K562 (cell line): ENCODE results near the gene HCN3. TPM values are rescaled to one million over a fixed set of nuclear protein-coding genes. Genes with fewer than 3 reads are reported as not detected.

Experiments used
- ATAC-seq: fragments of 200-7000 bp; cut with Tn5 transposase; 3 replicates; pipeline ENCODE4 v1.9.1; 2020; ENCODE audit warnings: moderate library complexity
- BruUV-seq: library from RNA; stranded (reverse); fragments of 400-500 nt; replicated peaks from 2 replicates; lab custom pipeline; 2021; lab: Mats Ljungman, UMichigan
- CTCF ChIA-PET: fragments of 300-600 bp; formaldehyde crosslinking; extraction: SDS; loops from one replicate; lab custom pipeline; 2021; ENCODE audit warnings: low intra/inter-chr PET ratio; lab: Yijun Ruan, JAX
- POLR2A ChIA-PET: fragments of 300-600, 350-650 bp; sonication (Branson Sonifier 250); formaldehyde crosslinking; extraction: SDS; loops from one replicate; lab custom pipeline; 2021; ENCODE audit warnings: antibody characterized with exemption, inconsistent platforms; lab: Yijun Ruan, JAX
- DNase-seq, 4 experiments: peaks; one replicate each; pipeline versions ENCODE4 v3.0.0 to v3.0.0-alpha.2; 2011 to 2018; ENCODE audit warnings: low spot score in 3 of 4, mixed read lengths in 3 of 4; ENCODE audit errors: extremely low read depth in 1 of 4
- FAIRE-seq: peaks from 2 replicates; lab custom pipeline; 2011; peaks lifted over from hg19 to GRCh38; lab: Jason Lieb, UNC
- H2AFZ ChIP-seq: 2 replicates; pipeline ENCODE4 v1.6.0; 2011; ENCODE audit warnings: low read depth, low read length, control low read depth, inconsistent platforms
- H3K27ac ChIP-seq: fragments of 200-600 bp; 3 replicates; pipeline ENCODE4 v1.8.0; 2011; ENCODE audit warnings: low read depth, mild to moderate bottlenecking, control low read depth, inconsistent platforms, low read length, moderate library complexity, mixed read lengths; ENCODE audit errors: extremely low read depth
- H3K27me3 ChIP-seq, 2 experiments: fragments of 300-600 bp in 1 of 2; 2 replicates in 1 of 2; 3 replicates in 1 of 2; pipeline versions ENCODE4 v1.6.0 to v1.8.0; 2011; ENCODE audit warnings: inconsistent platforms in 2 of 2, low read length in 2 of 2, mild to moderate bottlenecking in 1 of 2, mixed read lengths in 1 of 2, moderate library complexity in 1 of 2; ENCODE audit not compliant: control insufficient read depth in 2 of 2, insufficient read depth in 2 of 2
- H3K36me3 ChIP-seq: fragments of 300-600 bp; 3 replicates; pipeline ENCODE4 v1.8.0; 2011; ENCODE audit warnings: mild to moderate bottlenecking, low read length, inconsistent platforms; ENCODE audit not compliant: control insufficient read depth, insufficient read depth
- H3K4me1 ChIP-seq, 2 experiments: fragments of 200-600 bp in 1 of 2; replicated peaks in 1 of 2; 2 replicates in 1 of 2; 3 replicates in 1 of 2; pipeline versions ENCODE4 v1.5.1 to v1.8.0; 2011; ENCODE audit warnings: inconsistent platforms in 2 of 2, low read length in 2 of 2, mild to moderate bottlenecking in 1 of 2, mixed read lengths in 1 of 2, moderate library complexity in 1 of 2; ENCODE audit not compliant: control insufficient read depth in 2 of 2, insufficient read depth in 2 of 2
- H3K4me2 ChIP-seq: 2 replicates; pipeline ENCODE4 v1.6.1; 2011; ENCODE audit warnings: low read length, control low read depth, inconsistent platforms, mixed read lengths; ENCODE audit not compliant: insufficient read depth
- H3K4me3 ChIP-seq: fragments of 200-600 bp; sonication (generic), shearing (Covaris generic); 2 replicates; pipeline ENCODE4 v1.5.1; 2016; ENCODE audit warnings: control low read depth, inconsistent platforms
- H3K79me2 ChIP-seq: fragments of 200-600 bp; 3 replicates; pipeline ENCODE4 v1.8.0; 2011; ENCODE audit warnings: low read length, inconsistent platforms; ENCODE audit not compliant: control insufficient read depth, insufficient read depth
- H3K9ac ChIP-seq, 2 experiments: 2 replicates each; pipeline versions ENCODE4 v1.6.0 to v1.6.1; 2011; ENCODE audit warnings: low read depth in 2 of 2, low read length in 2 of 2, control low read depth in 1 of 2, inconsistent platforms in 1 of 2, mild to moderate bottlenecking in 1 of 2, mixed read lengths in 1 of 2; ENCODE audit not compliant: insufficient read depth in 1 of 2
- H3K9me1 ChIP-seq: one replicate; pipeline ENCODE4 v1.6.0; 2011; ENCODE audit warnings: inconsistent platforms, mild to moderate bottlenecking, low read length, moderate library complexity; ENCODE audit not compliant: control insufficient read depth, insufficient read depth
- H3K9me3 ChIP-seq: replicated peaks from 2 replicates; pipeline ENCODE4 v1.5.1; 2011; ENCODE audit warnings: low read depth, low read length, inconsistent platforms; ENCODE audit not compliant: control insufficient read depth, insufficient read depth
- H4K20me1 ChIP-seq: replicated peaks from 2 replicates; pipeline ENCODE4 v1.6.1; 2011; ENCODE audit warnings: low read length, inconsistent platforms, mixed read lengths; ENCODE audit not compliant: control insufficient read depth, insufficient read depth
- HDGF ChIP-seq: fragments of 450-650 bp; IDR thresholded peaks from 2 replicates; pipeline ENCODE4 v1.6.1; 2016
- HNRNPL ChIP-seq: fragments of 200-400 bp; formaldehyde crosslinking; IDR thresholded peaks from 2 replicates; pipeline ENCODE4 v1.6.1; 2017; ENCODE audit warnings: low read depth, mild to moderate bottlenecking, low read length
- KLF13 ChIP-seq: fragments of 450-650 bp; IDR thresholded peaks from 2 replicates; pipeline ENCODE4 v1.6.1; 2016; ENCODE audit warnings: missing genetic modification characterization, low read depth, mild to moderate bottlenecking, missing compliant biosample characterization, moderate library complexity, borderline replicate concordance
- VEZF1 ChIP-seq: fragments of 200-800 bp; sonication (Bioruptor generic); IDR thresholded peaks from 2 replicates; pipeline ENCODE4 v1.6.1; 2017; ENCODE audit warnings: missing genetic modification characterization, missing compliant biosample characterization
- WGBS: fragments of 100-300 bp; shearing (Covaris generic); methylation state at CpG from one replicate; pipeline ENCODE4 v1.1.6; 2016; ENCODE audit warnings: low coverage, mixed read lengths; ENCODE audit not compliant: insufficient coverage; ENCODE audit errors: missing lambda C conversion rate; 5-methylcytosine and 5-hydroxymethylcytosine counted together
- in situ Hi-C: fragments of 300-500 bp; cut with MboI; formaldehyde crosslinking; loops from 4 replicates; pipeline ENCODE4 v1.15.0; 2018; ENCODE audit warnings: inconsistent platforms, mixed read lengths
- intact Hi-C: fragments of 100-400 bp; cut with micrococcal nuclease; formaldehyde crosslinking; loops from 2 replicates; pipeline ENCODE4 v1.14.2; 2022
- polyA plus RNA-seq, 8 experiments: library from polyadenylated mRNA; depleted of rRNA in 4 of 8; stranded (reverse) in 5 of 8; unstranded in 3 of 8; fragments of >200 nt; fragmentation: Nextera tagmentation in 2 of 8; fragmentation: Illumina TruSeq in 1 of 8; extraction: Ambion mirVana in 2 of 8; extraction: Trizol in 1 of 8; gene quantifications; 2 replicates each; pipeline versions ENCODE4 v1.2.1 to v1.2.3, GENCODE V29; 2011 to 2014; ENCODE audit warnings: inconsistent platforms in 1 of 8, missing spikeins in 1 of 8
- total RNA-seq, 7 experiments: library from RNA; depleted of rRNA in 6 of 7; stranded (reverse); fragments of >200 nt in 6 of 7; fragmentation: Illumina TruSeq in 2 of 7; extraction: Trizol in 2 of 7; gene quantifications; 2 replicates each; pipeline versions ENCODE4 v1.2.1 to v1.2.3, GENCODE V29; 2011 to 2021; ENCODE audit warnings: low replicate concordance in 1 of 7

HCN3 gene
- total and polyA plus RNA-seq, 9 of the 15 experiments (the other 6 are each of a cell fraction or from before 2014, with no cell fraction given): 0.91 to 9.7 (median 3.9) TPM

GRCh38 chr1:155250246-155250632 lies 27.0 kb upstream of the HCN3 start:
- POLR2A ChIA-PET: interaction anchor here (0.6 to 3.4 kb wide), 7 partner anchors 11 to 943 kb away, joined by 3 to 30 read pairs (median 4); partner anchors contain the start of genes RUSC1 and SCAMP3
- Histone ChIP-seq H3K79me2 (peaks cover 18% of the 10 kb centered on the region), H4K20me1 (no peaks in the 10 kb centered on the region), H3K9me3 (no peaks in the 10 kb centered on the region), H2AFZ (peak overlapping the region; percentile 69), H3K27me3 (no peaks in the 10 kb centered on the region), H3K9me1 (no peaks in the 10 kb centered on the region), H3K9ac (peak overlapping the region; percentile 40 to 87; a peak in 3 of 4 replicates), H3K27ac (peak overlapping the region; percentile 60; the same call in 1 of the 3 replicates), H3K4me3 (no peak overlapping the region), H3K4me2 (peak overlapping the region; percentile 51), H3K36me3 (peaks cover 28% of the 10 kb centered on the region; the same call in 2 of the 3 replicates), H3K4me1 (peaks cover 26 to 48% of the 10 kb centered on the region in 2 experiments)
- in situ Hi-C loops: loop anchor here (10.0 kb wide), 1 partner anchor 345 kb away; no protein-coding TSS in a partner anchor
- no peak for FAIRE-seq
- intact Hi-C loops: loop anchor here (1.0 to 10.0 kb wide), 4 partner anchors 58 to 342 kb away; partner anchors contain the start of gene FDPS
- WGBS: 85% methylated on average over 9 of the region's 28 CpGs
- CTCF ChIA-PET: interaction anchor here (0.9 to 3.5 kb wide), 6 partner anchors 56 to 462 kb away, joined by 4 to 38 read pairs (median 14); partner anchors contain the start of gene FDPS
- no TSS peak for BruUV-seq
- peak; percentile 1; the same call in 1 of the 3 replicates for ATAC-seq
- DNase-seq: peak in 1 of 4 experiments; percentile 31
- TF ChIP-seq KLF13 (tag) (no peak), VEZF1 (CRISPR knock-in tag) (no peak), HDGF (no peak), HNRNPL (0 out of 2 replicates have a peak, but pooled peaks have one; percentile 24)
